Activated CD8-positive, alpha-beta memory T cell treated with anti-CD3 and anti-CD28 coated beads, Interleukin-2, amount 10 ng/mL, durations not matched to agents 7 days and 5 days (primary cell): Measurements from ENCODE around the gene DECR2. TPM values are rescaled to one million over a fixed set of nuclear protein-coding genes. Genes with fewer than 3 reads are reported as not detected.
A peak's percentile ranks its signal among the peaks of the same experiment; 100 is the strongest.

ENCODE experiments used
- ATAC-seq: fragments of 150-1000 bp; cut with Tn5 transposase; one replicate; pipeline ENCODE4 v1.10.0; 2021; ENCODE audit warnings: moderate library complexity
- CTCF ChIA-PET: fragments of 350-600 bp; sonication (Branson Sonifier 250); formaldehyde crosslinking; loops from one replicate; lab custom pipeline; 2021; ENCODE audit warnings: antibody characterized with exemption; lab: Charles Lee
- DNase-seq: peaks from one replicate; pipeline ENCODE4 v3.0.0-alpha.2; 2020
- H3K27ac Mint-ChIP-seq: one replicate; pipeline ENCODE4 v1.8.0; 2021; ENCODE audit warnings: mild to moderate bottlenecking, mixed read lengths
- H3K27me3 Mint-ChIP-seq: one replicate; pipeline ENCODE4 v1.8.0; 2021; ENCODE audit warnings: mixed read lengths
- H3K36me3 Mint-ChIP-seq: one replicate; pipeline ENCODE4 v1.8.0; 2021; ENCODE audit warnings: mild to moderate bottlenecking, mixed read lengths
- H3K4me1 Mint-ChIP-seq: one replicate; pipeline ENCODE4 v1.8.0; 2021; ENCODE audit warnings: mixed read lengths
- H3K4me3 Mint-ChIP-seq: one replicate; pipeline ENCODE4 v1.8.0; 2021; ENCODE audit warnings: mild to moderate bottlenecking, moderate library complexity, mixed read lengths
- H3K9me3 Mint-ChIP-seq: one replicate; pipeline ENCODE4 v1.8.0; 2022; ENCODE audit warnings: low read depth, mixed read lengths
- total RNA-seq, 2 experiments: library from RNA; stranded (reverse); gene quantifications; one replicate each; pipeline ENCODE4 v1.2.3, GENCODE V29; 2021

The DECR2 gene
- total RNA-seq, 2 experiments from 2014 or later = 5.9 to 6.3 TPM

DNA sequence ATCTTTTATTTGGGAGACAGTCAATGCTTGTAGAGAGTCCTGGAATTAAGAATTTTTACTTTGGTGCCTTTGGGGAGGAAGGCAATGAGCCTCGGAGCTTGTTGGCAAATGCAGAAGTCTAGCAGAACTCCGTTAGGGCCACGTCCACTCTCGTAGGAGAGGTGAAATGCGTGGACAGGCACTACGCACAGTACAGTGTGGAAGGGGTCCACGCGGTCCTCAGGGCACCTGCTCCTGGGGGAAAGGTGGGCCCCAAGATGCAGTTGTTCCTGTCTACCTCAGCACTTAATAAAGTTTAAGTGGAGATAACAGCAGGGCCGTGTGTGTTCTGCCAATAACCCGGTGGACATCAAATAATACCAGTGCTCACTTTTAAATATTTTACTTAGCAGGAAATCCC, 25.6 kb downstream of the DECR2 start:
- H3K27me3 Mint-ChIP-seq = peaks cover 11% of the 10 kb centered on the region
- peaks cover 27% of the 10 kb centered on the region for H3K4me1 Mint-ChIP-seq
- H3K9me3 Mint-ChIP-seq = no peaks in the 10 kb centered on the region
- peak overlapping the region; percentile 72 for H3K4me3 Mint-ChIP-seq
- CTCF ChIA-PET = no interaction called here
- H3K36me3 Mint-ChIP-seq = peaks cover 11% of the 10 kb centered on the region
- DNase-seq = no peak
- no peak for ATAC-seq
- H3K27ac Mint-ChIP-seq = no peak overlapping the region

DNA sequence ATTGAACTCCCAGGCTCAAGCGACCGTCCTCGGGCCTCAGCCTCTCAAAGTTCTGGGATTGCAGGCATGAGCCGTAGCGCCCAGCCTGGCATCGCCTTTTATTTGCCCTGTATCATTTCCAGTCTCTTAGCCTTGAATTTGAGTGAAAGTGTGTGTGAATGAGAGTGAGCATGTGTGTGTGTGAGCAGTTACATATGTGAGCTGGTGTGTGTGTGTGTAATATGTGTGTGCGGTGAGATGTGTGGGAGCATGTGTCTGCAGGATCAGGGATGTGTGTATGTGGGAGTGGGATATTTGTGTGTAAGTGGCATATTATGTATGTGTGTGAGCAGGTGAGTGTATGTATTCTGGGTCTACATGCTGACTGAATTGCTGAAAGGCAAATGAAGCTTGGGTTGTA, 29.2 kb downstream of the DECR2 start:
- no peaks in the 10 kb centered on the region for H3K27me3 Mint-ChIP-seq
- peaks cover 11% of the 10 kb centered on the region for H3K36me3 Mint-ChIP-seq
- no peak overlapping the region for H3K4me3 Mint-ChIP-seq
- DNase-seq = no peak
- no peak overlapping the region for H3K27ac Mint-ChIP-seq
- no peak for ATAC-seq
- peaks cover 20% of the 10 kb centered on the region for H3K4me1 Mint-ChIP-seq
- no peaks in the 10 kb centered on the region for H3K9me3 Mint-ChIP-seq
- CTCF ChIA-PET = no interaction called here

DNA sequence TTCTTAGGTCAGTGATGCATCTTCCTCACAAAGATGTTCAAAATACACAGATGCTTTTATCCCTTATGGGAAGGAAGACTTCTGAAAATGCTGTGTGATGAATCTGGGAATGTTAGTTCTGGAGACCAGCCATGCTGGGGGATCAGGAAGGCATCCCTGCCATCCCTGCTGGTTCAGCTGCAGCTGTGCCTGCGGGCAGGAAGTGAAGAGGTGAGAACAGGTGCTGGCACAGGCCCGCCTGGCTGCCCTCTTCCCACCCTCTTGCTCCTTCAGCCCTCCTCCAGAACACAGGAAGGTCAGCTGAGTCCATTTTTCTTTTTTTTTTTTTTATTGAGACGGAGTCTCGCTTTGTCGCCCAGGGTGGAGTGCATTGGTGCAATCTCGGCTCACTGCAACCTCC, 38.9 kb downstream of the DECR2 start:
- Mint-ChIP-seq H3K4me1 (no peaks in the 10 kb centered on the region), H3K27me3 (no peaks in the 10 kb centered on the region), H3K9me3 (no peaks in the 10 kb centered on the region), H3K36me3 (no peaks in the 10 kb centered on the region), H3K4me3 (no peak overlapping the region), H3K27ac (no peak overlapping the region)
- CTCF ChIA-PET = no interaction called here
- ATAC-seq (no peak), DNase-seq (no peak)

- H3K27ac Mint-ChIP-seq = no peak overlapping the region
- H3K27me3 Mint-ChIP-seq = no peaks in the 10 kb centered on the region
- CTCF ChIA-PET = no interaction called here
- ATAC-seq (no peak), DNase-seq (no peak)
- H3K4me3 Mint-ChIP-seq = no peak overlapping the region
- H3K36me3 Mint-ChIP-seq = no peaks in the 10 kb centered on the region
- H3K4me1 Mint-ChIP-seq = no peaks in the 10 kb centered on the region
- H3K9me3 Mint-ChIP-seq = no peaks in the 10 kb centered on the region
Observed at GRCh38 chr16:441447-441846, 39.8 kb downstream of the DECR2 start.

DNA sequence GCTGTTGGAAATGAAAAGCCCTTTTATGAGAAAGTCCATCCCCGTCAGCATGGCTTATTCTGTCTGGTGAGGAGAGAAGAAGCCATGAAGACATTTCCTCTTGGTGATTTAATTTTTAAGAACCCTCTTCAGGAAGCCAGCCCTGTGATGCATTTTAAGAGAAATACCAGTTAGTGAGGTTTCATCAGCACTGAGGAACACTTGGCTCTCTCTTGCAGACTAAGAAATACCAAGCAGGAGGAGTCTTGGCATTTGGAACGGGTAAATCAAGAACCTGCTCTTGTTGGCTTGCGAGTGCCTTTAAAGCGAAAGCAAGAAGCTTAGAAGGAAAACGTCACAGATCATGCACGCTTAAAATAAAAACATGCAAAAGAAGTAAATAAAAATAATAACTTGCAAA, 41.3 kb downstream of the DECR2 start:
- no peak for ATAC-seq
- CTCF ChIA-PET = no interaction called here

DNA sequence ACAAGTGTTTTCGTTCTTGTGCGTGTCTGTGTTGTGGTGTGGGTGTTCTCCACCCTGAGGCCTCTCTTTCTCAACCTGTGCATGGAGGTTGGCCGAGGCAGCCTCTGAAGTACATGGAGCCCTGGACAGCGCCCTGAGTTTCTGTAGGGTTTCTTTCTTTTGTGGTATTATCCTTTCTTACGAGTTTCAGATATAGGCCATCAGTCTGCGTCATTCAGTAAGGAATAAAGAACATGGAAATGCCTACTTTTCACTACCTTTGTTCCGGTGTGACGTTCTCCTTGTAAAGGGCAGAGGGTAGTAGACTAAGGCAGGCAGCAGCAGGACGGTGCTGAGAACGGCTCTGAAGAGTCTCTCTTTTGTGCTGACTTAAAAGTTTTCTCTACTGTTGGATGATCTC, 42.3 kb downstream of the DECR2 start:
- no peak overlapping the region for H3K4me3 Mint-ChIP-seq
- H3K27me3 Mint-ChIP-seq = no peaks in the 10 kb centered on the region
- no peaks in the 10 kb centered on the region for H3K9me3 Mint-ChIP-seq
- CTCF ChIA-PET = no interaction called here
- H3K36me3 Mint-ChIP-seq = no peaks in the 10 kb centered on the region
- DNase-seq = no peak
- H3K27ac Mint-ChIP-seq = no peak overlapping the region
- no peaks in the 10 kb centered on the region for H3K4me1 Mint-ChIP-seq
- no peak for ATAC-seq

More for the DNA sequence above, 41.3 kb downstream of the DECR2 start:
- H3K4me1 Mint-ChIP-seq = no peaks in the 10 kb centered on the region
- H3K36me3 Mint-ChIP-seq = no peaks in the 10 kb centered on the region
- H3K27ac Mint-ChIP-seq = no peak overlapping the region
- H3K4me3 Mint-ChIP-seq = no peak overlapping the region
- no peak for DNase-seq
- H3K27me3 Mint-ChIP-seq = no peaks in the 10 kb centered on the region
- no peaks in the 10 kb centered on the region for H3K9me3 Mint-ChIP-seq

- H3K27me3 Mint-ChIP-seq = no peaks in the 10 kb centered on the region
- H3K36me3 Mint-ChIP-seq = no peaks in the 10 kb centered on the region
- no peak for ATAC-seq
- CTCF ChIA-PET = no interaction called here
- no peaks in the 10 kb centered on the region for H3K9me3 Mint-ChIP-seq
- no peak for DNase-seq
- H3K4me3 Mint-ChIP-seq = no peak overlapping the region
- no peaks in the 10 kb centered on the region for H3K4me1 Mint-ChIP-seq
- no peak overlapping the region for H3K27ac Mint-ChIP-seq
Observed at GRCh38 chr16:445566-445965, 43.9 kb downstream of the DECR2 start.

GRCh38 chr16:450385-450784, 48.7 kb downstream of the DECR2 start:
- H3K4me3 Mint-ChIP-seq = no peak overlapping the region
- no peaks in the 10 kb centered on the region for H3K27me3 Mint-ChIP-seq
- no peaks in the 10 kb centered on the region for H3K9me3 Mint-ChIP-seq
- H3K4me1 Mint-ChIP-seq = peaks cover 6% of the 10 kb centered on the region
- ATAC-seq (no peak), DNase-seq (no peak)
- CTCF ChIA-PET = no interaction called here
- H3K27ac Mint-ChIP-seq = no peak overlapping the region
- no peaks in the 10 kb centered on the region for H3K36me3 Mint-ChIP-seq

- peaks cover 6% of the 10 kb centered on the region for H3K4me1 Mint-ChIP-seq
- H3K4me3 Mint-ChIP-seq = no peak overlapping the region
- no peaks in the 10 kb centered on the region for H3K36me3 Mint-ChIP-seq
- H3K27me3 Mint-ChIP-seq = no peaks in the 10 kb centered on the region
- DNase-seq = no peak
- no peak overlapping the region for H3K27ac Mint-ChIP-seq
- no peaks in the 10 kb centered on the region for H3K9me3 Mint-ChIP-seq
- no peak for ATAC-seq
- CTCF ChIA-PET = no interaction called here
Observed at GRCh38 chr16:450785-451512, 49.3 kb downstream of the DECR2 start.

- ATAC-seq (no peak), DNase-seq (no peak)
- H3K36me3 Mint-ChIP-seq = no peaks in the 10 kb centered on the region
- peaks cover 6% of the 10 kb centered on the region for H3K4me1 Mint-ChIP-seq
- CTCF ChIA-PET = interaction anchor here (0.5 kb wide), 1 partner anchor 126 kb away, joined by 4 read pairs; no protein-coding TSS in a partner anchor
- H3K4me3 Mint-ChIP-seq = no peak overlapping the region
- H3K9me3 Mint-ChIP-seq = no peaks in the 10 kb centered on the region
- no peaks in the 10 kb centered on the region for H3K27me3 Mint-ChIP-seq
- H3K27ac Mint-ChIP-seq = no peak overlapping the region
Observed at GRCh38 chr16:454397-454940, 52.8 kb downstream of the DECR2 start.

DNA sequence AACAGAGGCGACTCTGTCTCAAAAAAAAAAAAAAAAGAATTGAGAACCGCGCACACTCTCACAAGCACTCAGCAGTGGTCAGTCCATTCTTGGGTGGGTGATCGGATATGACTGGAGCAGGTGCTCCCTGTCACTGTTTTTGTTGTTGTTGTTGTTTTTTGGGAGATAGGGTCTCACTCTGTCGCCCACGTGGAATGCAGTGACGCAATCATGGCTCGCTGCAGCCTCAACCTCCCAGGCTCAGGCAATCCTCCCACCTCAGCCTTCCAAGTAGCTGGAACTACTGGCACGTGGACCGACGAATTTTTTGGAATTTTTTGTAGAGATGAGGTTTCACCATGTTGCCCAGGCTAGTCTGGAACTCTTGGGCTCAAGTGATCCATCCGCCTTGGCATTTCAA, 53.8 kb downstream of the DECR2 start:
- Mint-ChIP-seq H3K27me3 (no peaks in the 10 kb centered on the region), H3K27ac (no peak overlapping the region)

GRCh38 chr16:456891-457483, 55.3 kb downstream of the DECR2 start:
- Mint-ChIP-seq H3K27me3 (no peaks in the 10 kb centered on the region), H3K27ac (no peak overlapping the region), H3K9me3 (no peaks in the 10 kb centered on the region), H3K36me3 (no peaks in the 10 kb centered on the region), H3K4me1 (peaks cover 6% of the 10 kb centered on the region), H3K4me3 (no peak overlapping the region)
- no peak for ATAC-seq
- no peak for DNase-seq
- CTCF ChIA-PET = no interaction called here

More for the DNA sequence above, 53.8 kb downstream of the DECR2 start:
- no peak overlapping the region for H3K4me3 Mint-ChIP-seq
- CTCF ChIA-PET = no interaction called here
- no peak for DNase-seq
- no peaks in the 10 kb centered on the region for H3K36me3 Mint-ChIP-seq
- no peaks in the 10 kb centered on the region for H3K9me3 Mint-ChIP-seq
- no peak for ATAC-seq
- H3K4me1 Mint-ChIP-seq = peaks cover 6% of the 10 kb centered on the region

GRCh38 chr16:457732-458400, 56.2 kb downstream of the DECR2 start:
- CTCF ChIA-PET = no interaction called here
- peaks cover 6% of the 10 kb centered on the region for H3K4me1 Mint-ChIP-seq
- H3K27me3 Mint-ChIP-seq = no peaks in the 10 kb centered on the region
- ATAC-seq (no peak), DNase-seq (no peak)
- H3K27ac Mint-ChIP-seq = no peak overlapping the region
- no peaks in the 10 kb centered on the region for H3K9me3 Mint-ChIP-seq
- no peaks in the 10 kb centered on the region for H3K36me3 Mint-ChIP-seq
- no peak overlapping the region for H3K4me3 Mint-ChIP-seq

DNA sequence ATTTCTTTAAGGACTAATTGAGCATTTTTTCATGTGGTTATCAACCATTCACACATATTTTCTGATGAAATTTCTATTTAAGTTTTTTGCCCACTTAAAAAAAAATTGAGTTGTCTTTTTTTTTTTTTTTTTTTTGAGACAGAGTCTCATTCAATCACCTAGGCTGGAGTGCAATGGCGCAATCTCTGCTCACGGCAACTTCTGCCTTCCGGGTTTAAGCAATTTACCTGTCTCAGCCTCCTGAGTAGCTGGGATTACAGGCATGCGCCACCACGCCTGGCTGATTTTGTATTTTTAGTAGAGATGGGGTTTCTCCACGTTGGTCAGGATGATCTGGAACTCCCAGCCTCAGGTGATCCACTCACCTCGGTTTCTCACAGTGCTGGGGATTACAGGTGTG, 58.1 kb downstream of the DECR2 start:
- Mint-ChIP-seq H3K27ac (no peak overlapping the region), H3K4me3 (no peak overlapping the region), H3K27me3 (no peaks in the 10 kb centered on the region), H3K9me3 (no peaks in the 10 kb centered on the region), H3K36me3 (no peaks in the 10 kb centered on the region), H3K4me1 (no peaks in the 10 kb centered on the region)
- CTCF ChIA-PET = no interaction called here
- ATAC-seq (no peak), DNase-seq (no peak)
